Osteoblast (primary cell): ENCODE data around the gene SH2D6. TPM values are rescaled to one million over a fixed set of nuclear protein-coding genes. Genes with fewer than 3 reads are reported as not detected.
A peak's percentile ranks its signal among the peaks of the same experiment; 100 is the strongest.
"Not testable (repeated sequence)": the region's sequence is repeated elsewhere in the genome, so short reads cannot be mapped to it uniquely, and the experiment has no call there.

Experiments used
- DNase-seq: peaks from one replicate; pipeline ENCODE4 v3.0.0; 2011; ENCODE audit warnings: low spot score, mixed read lengths; ENCODE audit not compliant: insufficient read length; ENCODE audit errors: missing footprints
- H2AFZ ChIP-seq: 2 replicates; pipeline ENCODE4 v1.6.0; 2011; ENCODE audit warnings: mild to moderate bottlenecking, low read length
- H3K27ac ChIP-seq: 2 replicates; pipeline ENCODE4 v1.5.1; 2011; ENCODE audit warnings: mild to moderate bottlenecking, low read depth, low read length, moderate library complexity
- H3K27me3 ChIP-seq: 2 replicates; pipeline ENCODE4 v1.6.0; 2012; ENCODE audit warnings: mild to moderate bottlenecking, control low read depth, inconsistent platforms, low read length, moderate library complexity; ENCODE audit not compliant: insufficient read depth
- H3K36me3 ChIP-seq: 2 replicates; pipeline ENCODE4 v1.5.1; 2011; ENCODE audit warnings: mild to moderate bottlenecking, low read length, control low read depth, moderate library complexity; ENCODE audit not compliant: insufficient read depth
- H3K4me1 ChIP-seq: 2 replicates; pipeline ENCODE4 v1.5.1; 2011; ENCODE audit warnings: mild to moderate bottlenecking, low read length, control low read depth, moderate library complexity; ENCODE audit not compliant: insufficient read depth
- H3K4me2 ChIP-seq: 2 replicates; pipeline ENCODE4 v1.6.0; 2011; ENCODE audit warnings: mild to moderate bottlenecking, low read length; ENCODE audit not compliant: insufficient read depth
- H3K4me3 ChIP-seq: fragments of 200-600 bp; sonication (generic); 3 replicates; pipeline ENCODE4 v1.5.1; 2012; ENCODE audit warnings: mild to moderate bottlenecking, low read length, inconsistent platforms; ENCODE audit not compliant: insufficient read depth
- H3K79me2 ChIP-seq: 2 replicates; pipeline ENCODE4 v1.6.0; 2012; ENCODE audit warnings: mild to moderate bottlenecking, low read length, control low read depth, inconsistent platforms; ENCODE audit not compliant: insufficient read depth
- H3K9me3 ChIP-seq: 2 replicates; pipeline ENCODE4 v1.5.1; 2011; ENCODE audit warnings: low read depth, low read length, control low read depth
- H4K20me1 ChIP-seq: 2 replicates; pipeline ENCODE4 v1.6.0; 2012; ENCODE audit warnings: mild to moderate bottlenecking, low read length, control low read depth; ENCODE audit not compliant: insufficient read depth
- CTCF ChIP-seq: IDR thresholded peaks from 2 replicates; pipeline ENCODE4 v1.5.1; 2011; ENCODE audit warnings: mild to moderate bottlenecking, low read depth, low read length, moderate library complexity; ENCODE audit errors: extremely low read depth
- total RNA-seq: library from RNA; depleted of rRNA; stranded (reverse); fragments of >200 nt; gene quantifications from 2 replicates; pipeline ENCODE4 v1.2.3, GENCODE V29; 2012

SH2D6 gene
- total RNA-seq, 1 donor: under 0.01 TPM

- Histone ChIP-seq H3K4me3 (no peak overlapping the region), H3K9me3 (no peaks in the 10 kb centered on the region), H3K27me3 (no peaks in the 10 kb centered on the region), H2AFZ (no peak overlapping the region), H3K27ac (no peak overlapping the region), H3K4me1 (peaks cover 25% of the 10 kb centered on the region), H3K4me2 (no peak overlapping the region), H4K20me1 (no peaks in the 10 kb centered on the region), H3K36me3 (no peaks in the 10 kb centered on the region), H3K79me2 (peaks cover 38% of the 10 kb centered on the region)
- peak; percentile 52 for DNase-seq
- no peak for TF ChIP-seq CTCF
These were observed 7.7 kb upstream of the SH2D6 start for GRCh38 chr2:85410584-85411404.

GRCh38 chr2:85411405-85411748 lies 7.1 kb upstream of the SH2D6 start:
- no peaks in the 10 kb centered on the region for H3K9me3 ChIP-seq
- no peak overlapping the region for H3K27ac ChIP-seq
- no peaks in the 10 kb centered on the region for H3K27me3 ChIP-seq
- H3K4me1 ChIP-seq: peaks cover 22% of the 10 kb centered on the region
- H2AFZ ChIP-seq: no peak overlapping the region
- H3K4me2 ChIP-seq: no peak overlapping the region
- no peaks in the 10 kb centered on the region for H3K36me3 ChIP-seq
- H3K79me2 ChIP-seq: peaks cover 38% of the 10 kb centered on the region
- H4K20me1 ChIP-seq: no peaks in the 10 kb centered on the region
- DNase-seq: no peak
- no peak for TF ChIP-seq CTCF
- H3K4me3 ChIP-seq: no peak overlapping the region

- Histone ChIP-seq H3K27ac (peak overlapping the region; percentile 24), H3K9me3 (no peaks in the 10 kb centered on the region), H2AFZ (peak overlapping the region; percentile 91), H4K20me1 (no peaks in the 10 kb centered on the region), H3K4me1 (peaks cover 19% of the 10 kb centered on the region), H3K79me2 (peaks cover 33% of the 10 kb centered on the region), H3K4me3 (peak overlapping the region; percentile 76), H3K4me2 (peak overlapping the region; percentile 90), H3K36me3 (no peaks in the 10 kb centered on the region), H3K27me3 (no peaks in the 10 kb centered on the region)
- no peak for TF ChIP-seq CTCF
- DNase-seq: peak; percentile 95
These were observed 4.7 kb upstream of the SH2D6 start for GRCh38 chr2:85413592-85414420.

GRCh38 chr2:85414421-85414759 lies 4.1 kb upstream of the SH2D6 start:
- Histone ChIP-seq H3K4me1 (peaks cover 24% of the 10 kb centered on the region), H2AFZ (peak overlapping the region; percentile 91), H3K79me2 (peaks cover 32% of the 10 kb centered on the region), H3K4me2 (peak overlapping the region; percentile 90)
- H3K27me3 ChIP-seq, H3K27ac ChIP-seq, H3K36me3 ChIP-seq, H3K4me3 ChIP-seq, H4K20me1 ChIP-seq, DNase-seq, H3K9me3 ChIP-seq: not testable (repeated sequence)
